Astrocyte of the hippocampus (primary cell): ENCODE results near the gene DYNLRB1.

Experiments used
- DNase-seq: peaks from one replicate; pipeline ENCODE4 v3.0.0; 2011; ENCODE audit warnings: low read depth, low spot score

DYNLRB1 gene

DNA sequence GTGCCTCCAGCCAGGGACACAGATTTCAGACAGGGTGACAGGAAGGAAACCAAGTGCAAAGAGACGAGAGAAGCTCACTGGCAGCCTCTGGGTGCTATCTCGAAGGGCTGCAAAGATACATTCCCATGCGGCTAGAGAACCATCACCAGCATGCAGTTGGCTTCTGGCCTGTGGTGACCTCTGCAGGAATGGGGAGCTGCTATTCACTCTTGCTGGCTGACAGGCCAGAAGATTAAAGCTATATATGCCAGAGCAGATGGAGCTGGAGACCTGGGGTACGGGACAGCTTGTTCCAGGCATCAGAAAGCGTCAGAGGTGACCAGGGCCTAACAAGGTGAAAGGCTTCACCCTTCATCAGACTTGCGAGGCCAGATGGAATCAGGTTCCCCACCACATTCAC, 62.3 kb downstream of the DYNLRB1 start:
- no peak for DNase-seq

DNA sequence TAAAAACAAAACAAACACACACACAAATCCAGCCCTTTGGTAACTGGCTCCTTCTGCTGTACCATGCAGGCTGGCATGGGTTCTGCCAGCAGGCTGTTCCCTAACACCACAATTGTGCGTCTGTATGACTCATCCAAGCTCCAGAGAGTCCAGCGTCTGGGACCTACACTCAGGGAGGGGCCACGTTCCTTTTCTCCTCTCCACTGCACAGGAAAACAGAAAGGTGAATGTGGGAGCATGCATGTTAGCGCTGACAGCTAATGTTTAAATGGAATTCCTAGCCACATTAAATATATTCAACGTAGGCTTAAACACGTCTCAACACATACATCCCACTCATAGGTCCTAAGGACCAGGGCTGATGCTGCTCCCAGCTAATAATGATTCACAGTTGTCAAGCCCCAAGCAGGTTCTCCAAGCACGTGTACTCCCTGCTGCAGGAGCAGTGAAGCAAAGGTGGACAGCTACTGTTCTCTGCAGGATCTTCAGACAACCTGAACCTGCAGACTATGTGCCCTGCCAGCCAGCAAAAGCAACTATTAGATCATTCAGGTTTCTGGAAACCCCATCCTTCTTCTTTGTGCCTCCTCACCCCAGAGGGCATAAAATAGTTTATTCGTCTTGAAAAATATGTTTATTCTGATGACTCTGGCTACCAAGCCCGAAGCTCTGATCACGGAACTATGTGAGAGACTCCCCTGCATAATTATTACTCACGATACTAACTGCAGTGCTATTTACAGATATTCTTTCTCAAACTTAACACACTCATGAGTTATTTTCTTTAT, 63.2 kb downstream of the DYNLRB1 start:
- DNase-seq = peak; percentile 92

DNA sequence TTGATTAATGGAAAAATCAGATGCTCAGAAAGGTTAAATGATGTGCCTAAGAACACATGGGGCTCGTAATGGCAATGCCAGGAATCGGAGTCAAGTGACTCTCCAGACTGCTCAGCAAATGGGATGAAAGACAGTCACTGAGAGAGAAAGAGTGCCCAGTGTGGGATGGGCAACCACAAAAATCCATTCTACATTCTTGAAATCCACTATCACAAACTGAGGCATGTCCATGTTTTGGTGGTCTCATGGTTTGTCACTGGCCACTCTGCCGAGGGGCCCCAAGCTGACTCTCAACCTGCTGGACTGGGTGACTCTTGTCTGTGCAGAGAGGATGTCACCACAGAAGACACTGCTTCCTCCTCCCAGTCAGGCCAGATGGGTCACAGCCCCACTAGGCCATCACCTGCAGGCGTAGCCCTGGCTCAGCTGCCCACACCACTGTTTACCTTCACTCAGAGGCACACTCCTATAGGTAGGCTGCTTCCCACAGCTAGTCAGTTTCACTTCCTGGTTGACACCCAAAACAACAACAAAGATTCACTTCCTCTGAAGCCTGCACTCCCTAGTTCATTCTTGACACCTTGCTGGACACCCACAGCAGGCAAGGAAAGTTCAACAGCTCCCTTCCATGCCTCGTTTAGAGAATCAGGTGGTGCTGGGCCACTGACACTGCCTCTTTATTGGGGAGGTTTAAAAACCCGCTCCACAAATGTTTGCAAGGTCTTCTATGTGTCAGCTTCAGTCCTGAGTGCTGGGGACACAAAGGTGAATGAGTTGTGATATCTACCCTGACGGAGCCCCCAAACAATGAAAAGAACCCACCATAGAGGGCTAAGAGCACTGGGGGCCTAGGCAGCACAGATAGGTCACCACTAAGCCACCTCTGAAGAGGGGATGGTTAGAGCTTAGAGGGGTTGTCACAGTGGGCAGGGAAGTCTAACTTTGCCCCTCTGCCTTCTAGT, 64.0 kb downstream of the DYNLRB1 start:
- peak; percentile 51 for DNase-seq

- peak; percentile 92 for DNase-seq
Observed at GRCh38 chr20:34581341-34582184, 65.3 kb downstream of the DYNLRB1 start.

DNA sequence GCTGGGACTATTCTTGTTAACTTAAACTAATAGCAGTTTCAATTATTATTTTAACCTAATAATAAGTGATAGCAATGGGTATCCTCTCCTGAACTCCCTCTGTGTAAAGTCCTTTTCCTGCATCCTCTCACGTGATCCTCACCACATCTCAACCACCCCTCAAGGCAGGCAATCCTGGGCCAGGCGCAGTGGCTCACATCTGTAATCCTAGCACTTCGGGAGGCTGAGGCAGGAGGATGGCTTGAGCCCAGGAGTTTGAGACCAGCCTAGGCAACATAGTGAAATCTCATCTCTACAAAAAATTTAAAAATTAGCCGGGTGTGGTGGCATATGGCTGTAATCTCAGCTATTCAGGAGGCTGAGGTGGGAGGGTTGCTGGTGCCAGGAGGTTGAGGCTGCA, 66.0 kb downstream of the DYNLRB1 start:
- DNase-seq = no peak

GRCh38 chr20:34582911-34583310, 66.7 kb downstream of the DYNLRB1 start:
- DNase-seq = no peak

- DNase-seq = no peak
Observed at GRCh38 chr20:34583544-34583943, 67.3 kb downstream of the DYNLRB1 start.

GRCh38 chr20:34585019-34585418, 68.8 kb downstream of the DYNLRB1 start:
- DNase-seq = no peak

- no peak for DNase-seq
Observed at GRCh38 chr20:34586488-34587163, 70.4 kb downstream of the DYNLRB1 start.
